T47D (cell line): ENCODE measurements around the gene BRAF.
"Not testable (repeated sequence)": the region's sequence is repeated elsewhere in the genome, so short reads cannot be mapped to it uniquely, and the experiment has no call there.

Experiments
- DNase-seq, 2 experiments: peaks; one replicate each; pipeline versions ENCODE4 v3.0.0 to v3.0.0-alpha.2; 2011 to 2012; ENCODE audit warnings: low read depth in 1 of 2, low spot score in 1 of 2
- JUND ChIP-seq: IDR thresholded peaks from 2 replicates; pipeline ENCODE4 v1.6.1; 2012; ENCODE audit warnings: low read depth
- in situ Hi-C: cut with HindIII; loops from 2 replicates; pipeline ENCODE4 v1.10.0; 2016; ENCODE audit warnings: low sequenced_read_pairs, low pct_unique_long_range_greater_than_20kb

The BRAF gene

GRCh38 chr7:140694592-140694991, 230.1 kb downstream of the BRAF start:
- in situ Hi-C loops = no loop called here
- DNase-seq = no peak
- TF ChIP-seq JUND = no peak

- in situ Hi-C loops = not testable (repeated sequence)
Measured at GRCh38 chr7:140693849-140694248, 230.9 kb downstream of the BRAF start.

GRCh38 chr7:140691376-140692045, 233.2 kb downstream of the BRAF start:
- DNase-seq = no peak
- no peak for TF ChIP-seq JUND
- in situ Hi-C loops = no loop called here

More at GRCh38 chr7:140693849-140694248, 230.9 kb downstream of the BRAF start:
- not testable (repeated sequence) for DNase-seq

GRCh38 chr7:140689199-140690152, 235.3 kb downstream of the BRAF start:
- in situ Hi-C loops = no loop called here
- no peak for TF ChIP-seq JUND
- DNase-seq = no peak

GRCh38 chr7:140688341-140688740, 236.4 kb downstream of the BRAF start:
- in situ Hi-C loops = no loop called here
- TF ChIP-seq JUND = no peak
- no peak for DNase-seq

GRCh38 chr7:140686921-140687320, 237.8 kb downstream of the BRAF start:
- DNase-seq = no peak
- in situ Hi-C loops = no loop called here
- TF ChIP-seq JUND = no peak

- no peak for DNase-seq
- in situ Hi-C loops = no loop called here
- TF ChIP-seq JUND = no peak
Measured at GRCh38 chr7:140685407-140686087, 239.2 kb downstream of the BRAF start.

GRCh38 chr7:140684066-140684950, 240.4 kb downstream of the BRAF start:
- in situ Hi-C loops = no loop called here
- TF ChIP-seq JUND = no peak
- no peak for DNase-seq

- in situ Hi-C loops = no loop called here
- no peak for DNase-seq
- no peak for TF ChIP-seq JUND
Measured at GRCh38 chr7:140683657-140684056, 241.1 kb downstream of the BRAF start.

GRCh38 chr7:140681766-140682165, 243.0 kb downstream of the BRAF start:
- DNase-seq = no peak
- in situ Hi-C loops = no loop called here
- TF ChIP-seq JUND = no peak

GRCh38 chr7:140680886-140681285, 243.8 kb downstream of the BRAF start:
- no peak for TF ChIP-seq JUND
- no peak for DNase-seq
- in situ Hi-C loops = no loop called here

- in situ Hi-C loops = no loop called here
- no peak for DNase-seq
- no peak for TF ChIP-seq JUND
Measured at GRCh38 chr7:140679186-140679585, 245.5 kb downstream of the BRAF start.
